GM18861 (cell line): Measurements from ENCODE around the gene GPX6.
"Not testable (repeated sequence)": the region's sequence is repeated elsewhere in the genome, so short reads cannot be mapped to it uniquely, and the experiment has no call there.

Experiments used
- ATAC-seq: cut with Tn5 transposase; IDR thresholded peaks from one replicate; pipeline ENCODE4 v1.9.1; 2021; ENCODE audit not compliant: unreplicated experiment

The GPX6 gene

DNA sequence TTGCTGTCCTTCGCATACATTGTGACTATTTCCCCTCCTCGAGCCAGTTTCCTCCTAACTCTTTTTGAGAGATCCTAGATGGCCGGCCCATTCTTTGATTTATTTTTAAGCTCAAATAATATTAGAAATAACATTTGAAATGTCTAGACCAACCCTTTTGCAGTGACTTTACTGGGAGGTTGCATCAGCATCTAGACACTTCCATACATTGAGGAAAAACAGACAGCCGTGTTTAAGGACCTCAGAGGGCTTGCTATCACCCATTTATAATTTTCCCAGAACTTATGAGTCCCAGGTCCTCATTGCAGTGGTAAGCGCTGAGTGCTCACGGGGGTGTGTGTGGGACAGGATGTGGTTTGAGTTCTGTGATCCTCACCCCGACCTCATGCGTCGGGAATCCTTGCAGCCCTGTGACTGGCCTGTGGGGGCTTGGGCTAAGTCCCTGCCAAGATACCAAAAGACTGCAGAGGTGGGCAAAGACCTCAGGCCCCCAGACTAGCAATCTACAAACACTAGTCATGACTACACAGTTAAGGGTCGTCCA lies 10.0 kb upstream of the GPX6 start, which contains the start of gene GPX5:
Gene GPX5, plus strand, starts transcription at position 386 of the 544 bp plus-strand sequence. Its CDS starts 133 bp downstream, at position 519.
- ATAC-seq = no peak

DNA sequence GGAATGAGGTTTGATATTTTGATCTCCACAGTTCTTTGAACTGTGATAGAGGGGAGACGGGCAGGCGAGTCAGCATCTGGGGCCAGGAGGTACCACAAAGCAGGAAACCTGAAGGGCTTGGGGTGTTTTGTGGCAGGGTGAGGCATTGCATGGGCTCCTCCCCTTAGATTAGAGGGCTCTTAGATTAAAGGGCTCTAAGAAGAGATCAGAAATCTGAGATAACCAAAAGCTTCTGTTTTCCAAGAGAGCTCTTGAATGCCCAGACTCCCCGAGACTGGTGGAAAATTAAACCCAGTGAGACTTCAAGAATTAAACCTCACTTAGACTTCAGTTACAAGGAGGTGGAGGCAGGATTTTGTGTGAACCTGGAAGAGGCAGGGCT lies 7.6 kb upstream of the GPX6 start:
- ATAC-seq = no peak

DNA sequence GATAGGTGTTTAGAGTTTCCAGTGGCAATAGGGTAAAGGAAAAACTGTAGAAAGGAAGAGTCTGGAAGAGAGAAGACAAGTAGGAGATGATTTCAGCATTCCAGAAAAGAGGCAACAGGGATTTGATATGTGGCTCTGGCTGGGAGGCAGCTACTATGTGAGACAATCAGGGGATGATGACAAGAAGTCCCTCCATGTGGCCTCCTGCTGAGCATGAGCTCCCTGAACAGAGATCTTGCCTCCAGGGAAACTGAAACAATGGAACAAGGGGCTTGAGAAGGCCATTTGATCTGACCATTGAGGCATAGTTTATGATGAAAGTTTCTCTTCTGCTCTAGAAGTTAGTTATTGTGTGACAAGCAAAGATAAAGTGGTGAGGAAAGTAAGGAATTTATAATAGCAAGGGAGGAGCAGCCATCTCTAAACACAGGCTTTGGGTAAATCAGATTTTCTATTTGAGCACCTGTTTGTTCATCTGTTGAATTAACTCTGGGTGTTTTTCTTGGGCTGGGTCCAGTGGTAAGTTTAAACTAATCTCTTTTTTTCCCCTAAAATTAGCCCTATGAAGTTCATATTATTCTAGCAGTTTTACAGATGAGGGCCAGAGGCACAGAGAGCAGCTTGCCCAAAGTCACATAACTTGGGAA lies 7.1 kb upstream of the GPX6 start:
- ATAC-seq = no peak

DNA sequence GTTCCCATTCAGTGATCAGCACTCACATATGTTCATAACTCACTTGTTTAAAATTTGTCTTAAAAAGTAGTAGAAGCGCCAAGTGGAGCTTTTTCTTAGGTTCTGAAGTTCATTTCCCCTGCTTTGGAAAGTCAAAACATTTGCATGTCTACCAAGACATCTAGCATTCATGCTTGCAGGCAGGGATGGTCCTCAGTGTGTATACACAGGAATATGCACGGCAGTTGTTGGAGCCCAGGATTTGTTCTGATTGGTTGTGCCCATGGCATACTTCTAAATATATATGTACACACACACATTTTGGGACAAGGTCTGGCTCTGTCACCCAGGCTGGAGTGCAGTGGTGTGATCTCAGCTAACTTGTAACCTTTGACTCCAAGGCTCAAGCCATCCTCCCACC lies 2.4 kb upstream of the GPX6 start:
- no peak for ATAC-seq

DNA sequence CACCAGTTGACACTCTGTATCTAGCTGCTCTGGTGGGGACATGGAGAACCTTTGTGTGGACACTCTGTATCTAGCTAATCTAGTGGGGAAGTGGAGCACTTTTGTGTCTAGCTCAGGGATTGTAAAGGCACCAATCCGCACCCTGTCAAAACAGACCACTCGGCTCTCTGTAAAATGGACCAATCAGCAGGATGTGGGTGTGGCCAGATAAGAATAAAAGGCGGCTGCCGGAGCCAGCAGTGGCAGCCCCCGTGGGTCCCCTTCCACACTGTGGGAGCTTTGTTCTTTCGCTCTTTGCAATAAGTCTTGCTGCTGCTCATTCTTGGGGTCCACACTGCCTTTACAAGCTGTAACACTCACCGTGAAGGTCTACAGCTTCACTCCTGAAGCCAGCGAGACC lies 3.2 kb downstream of the GPX6 start:
- not testable (repeated sequence) for ATAC-seq

DNA sequence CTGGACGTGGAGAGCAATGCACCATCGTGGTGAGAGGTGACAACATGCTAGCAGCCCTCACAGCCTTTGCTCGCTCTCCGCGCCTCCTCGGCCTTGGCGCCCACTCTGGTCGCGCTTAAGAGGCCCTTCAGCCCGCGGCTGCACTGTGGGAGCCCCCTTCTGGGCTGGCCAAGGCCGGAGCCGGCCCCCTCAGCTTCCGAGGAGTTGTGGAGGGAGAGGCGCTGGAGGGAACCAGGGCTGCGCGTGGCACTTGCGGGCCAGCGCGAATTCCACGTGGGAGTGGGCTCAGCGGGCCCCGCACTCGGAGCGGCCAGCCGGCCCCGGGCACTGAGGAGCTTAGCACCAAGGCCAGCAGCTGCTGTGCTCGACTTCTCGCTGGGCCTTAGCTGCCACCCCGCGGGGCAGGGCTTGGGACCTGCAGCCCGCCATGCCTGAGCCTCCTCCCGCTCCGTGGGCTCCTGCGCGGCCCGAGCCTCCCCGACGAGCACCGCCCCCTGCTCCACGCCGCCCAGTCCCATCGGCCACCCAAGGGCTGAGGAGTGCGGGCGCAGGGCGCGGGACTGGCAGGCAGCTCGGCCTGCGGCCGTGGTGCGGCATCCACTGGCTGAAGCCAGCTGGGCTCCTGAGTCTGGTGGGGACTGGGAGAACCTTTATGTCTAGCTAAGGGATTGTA lies 3.8 kb downstream of the GPX6 start:
- no peak for ATAC-seq

DNA sequence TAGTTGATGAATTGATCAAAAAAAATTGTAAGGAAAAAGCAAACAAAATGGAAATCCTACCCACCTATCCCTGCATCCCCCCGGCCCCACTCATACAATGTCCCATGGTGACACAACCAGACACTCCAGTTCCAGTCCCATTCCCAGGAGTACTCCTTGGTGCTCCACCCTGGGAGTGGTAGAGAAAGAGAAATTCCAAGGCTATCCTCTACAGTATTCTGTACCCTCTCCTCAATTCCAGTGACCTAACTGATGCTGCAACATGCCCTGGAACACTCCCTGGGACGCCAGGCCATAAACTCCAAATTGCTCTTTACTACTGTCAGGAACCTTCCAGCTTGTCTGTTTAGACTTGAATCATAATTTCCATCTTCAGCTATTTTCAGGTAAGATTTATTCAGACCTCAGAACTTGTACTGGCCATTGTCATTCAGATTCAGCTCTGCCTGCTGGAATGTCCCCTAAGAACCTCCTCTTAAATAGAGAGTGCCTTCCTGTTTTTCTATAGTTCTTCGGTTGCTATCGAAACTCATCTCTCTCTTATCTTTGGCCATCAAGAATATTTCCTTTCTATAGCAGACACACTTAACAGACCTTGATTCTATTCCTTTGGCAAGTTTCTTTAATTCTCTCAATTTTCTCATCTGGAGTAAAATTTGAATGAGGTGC lies 8.7 kb downstream of the GPX6 start:
- ATAC-seq = no peak

DNA sequence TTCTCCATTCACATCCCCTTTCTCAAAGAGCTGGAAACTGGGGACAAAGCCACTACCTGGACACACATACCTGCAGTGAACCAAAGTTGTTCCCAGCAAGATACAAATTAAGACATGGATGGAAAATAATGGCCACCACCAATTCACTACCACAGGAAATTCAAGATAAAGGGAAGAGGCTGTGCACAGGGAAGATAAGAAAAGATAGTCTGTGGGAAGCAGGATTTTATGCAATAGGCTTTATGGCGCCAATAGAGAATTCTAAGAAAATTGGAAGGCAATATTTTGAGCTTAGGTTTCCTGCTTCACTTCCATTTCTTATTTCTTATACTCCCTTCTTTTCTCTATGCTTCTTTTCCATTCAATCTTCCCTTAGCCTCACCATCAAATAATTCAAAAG lies 9.9 kb downstream of the GPX6 start:
- ATAC-seq = no peak

DNA sequence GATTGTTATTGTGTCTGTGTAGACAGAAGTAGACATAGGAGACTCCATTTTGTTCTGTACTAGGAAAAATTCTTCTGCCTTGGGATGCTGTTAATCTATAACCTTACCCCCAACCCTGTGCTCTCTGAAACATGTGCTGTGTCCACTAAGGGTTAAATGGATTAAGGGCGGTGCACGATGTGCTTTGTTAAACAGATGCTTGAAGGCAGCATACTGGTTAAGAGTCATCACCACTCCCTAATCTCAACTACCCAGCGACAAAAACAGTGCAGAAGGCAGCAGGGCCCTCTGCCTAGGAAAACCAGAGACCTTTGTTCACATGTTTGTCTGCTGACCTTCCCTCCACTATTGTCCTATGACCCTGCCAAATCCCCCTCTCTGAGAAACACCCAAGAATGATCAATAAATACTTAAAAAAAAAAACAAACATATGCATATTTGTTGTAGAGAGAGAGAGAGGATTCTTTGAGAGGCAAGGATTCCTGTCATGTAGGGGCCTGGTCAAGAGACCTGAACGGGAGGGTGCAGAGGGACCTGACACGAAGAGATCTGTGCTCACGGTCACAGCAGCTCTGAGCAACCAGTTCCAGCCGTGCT lies 12.8 kb downstream of the GPX6 start:
- not testable (repeated sequence) for ATAC-seq

DNA sequence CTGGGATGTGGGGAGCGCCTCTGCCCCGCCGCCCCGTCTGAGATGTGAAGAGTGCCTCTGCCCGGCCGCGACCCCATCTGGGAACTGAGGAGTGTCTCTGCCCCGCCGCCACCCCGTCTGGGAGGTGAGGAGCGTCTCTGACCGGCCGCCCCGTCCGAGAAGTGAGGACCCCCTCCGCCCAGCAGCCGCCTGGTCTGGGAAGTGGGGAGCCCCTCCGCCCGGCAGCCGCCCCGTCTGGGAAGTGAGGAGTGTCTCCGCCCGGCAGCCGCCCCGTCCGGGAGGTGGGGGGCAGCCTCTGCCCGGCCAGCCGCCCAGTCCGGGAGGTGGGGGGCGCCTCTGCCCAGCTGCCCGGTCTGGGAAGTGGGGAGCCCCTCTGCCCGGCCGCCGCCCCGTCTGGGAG lies 13.5 kb downstream of the GPX6 start:
- ATAC-seq = not testable (repeated sequence)

DNA sequence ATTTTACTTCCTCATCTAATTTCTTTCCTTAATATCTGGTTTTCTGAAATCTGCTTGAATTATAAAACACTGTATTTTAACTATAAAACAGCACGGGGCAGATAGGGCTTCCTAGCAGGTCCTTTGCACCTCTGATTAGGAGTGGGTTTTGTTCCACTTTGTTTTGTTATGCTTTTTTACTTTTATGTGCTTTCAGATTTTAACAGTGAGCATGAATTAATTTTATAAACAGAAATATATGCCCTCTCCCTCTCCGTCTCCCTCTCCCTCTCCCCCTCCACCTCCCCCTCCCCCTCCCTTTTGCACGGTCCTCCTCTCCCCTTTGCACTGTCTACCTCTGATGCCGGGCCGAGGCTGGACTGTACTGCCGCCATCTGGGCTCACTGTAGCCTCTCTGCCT lies 14.3 kb downstream of the GPX6 start:
- ATAC-seq = no peak

DNA sequence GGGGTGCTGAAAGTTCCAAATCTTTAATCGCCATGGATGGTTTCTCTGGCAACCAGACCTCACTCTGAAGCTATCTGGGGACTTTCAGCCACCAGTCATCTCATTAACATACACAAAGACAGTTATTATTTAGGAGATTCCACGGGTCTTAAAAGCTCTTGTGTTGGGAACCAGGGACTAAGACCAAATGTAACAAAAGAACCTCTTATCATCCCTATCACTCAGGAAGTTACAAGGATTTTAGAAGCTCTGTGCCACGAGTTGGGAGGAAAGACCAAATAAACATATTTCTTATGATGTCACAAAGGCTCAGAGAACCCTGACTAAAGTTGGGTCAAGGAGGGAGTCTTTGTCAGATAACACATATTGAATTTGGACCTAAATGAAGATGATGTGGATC lies 17.7 kb downstream of the GPX6 start:
- no peak for ATAC-seq

DNA sequence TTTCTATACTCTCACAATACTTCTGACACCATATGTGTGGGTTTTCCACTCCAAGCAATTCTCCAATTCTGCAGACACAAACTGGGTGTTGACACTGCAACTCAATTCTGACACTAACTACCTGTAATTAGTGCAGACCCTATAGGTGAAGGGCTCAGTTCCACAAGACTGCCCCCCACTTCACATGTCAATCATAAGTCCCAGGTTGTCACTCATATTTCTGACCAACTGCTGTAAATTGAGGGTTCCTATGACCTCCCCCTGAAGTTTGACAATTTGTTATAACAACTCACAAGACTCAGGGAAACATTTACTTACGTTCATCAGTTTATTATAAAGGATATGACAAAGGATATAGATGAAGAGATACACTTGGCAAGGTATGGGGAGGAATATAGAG lies 18.3 kb downstream of the GPX6 start:
- ATAC-seq = no peak

DNA sequence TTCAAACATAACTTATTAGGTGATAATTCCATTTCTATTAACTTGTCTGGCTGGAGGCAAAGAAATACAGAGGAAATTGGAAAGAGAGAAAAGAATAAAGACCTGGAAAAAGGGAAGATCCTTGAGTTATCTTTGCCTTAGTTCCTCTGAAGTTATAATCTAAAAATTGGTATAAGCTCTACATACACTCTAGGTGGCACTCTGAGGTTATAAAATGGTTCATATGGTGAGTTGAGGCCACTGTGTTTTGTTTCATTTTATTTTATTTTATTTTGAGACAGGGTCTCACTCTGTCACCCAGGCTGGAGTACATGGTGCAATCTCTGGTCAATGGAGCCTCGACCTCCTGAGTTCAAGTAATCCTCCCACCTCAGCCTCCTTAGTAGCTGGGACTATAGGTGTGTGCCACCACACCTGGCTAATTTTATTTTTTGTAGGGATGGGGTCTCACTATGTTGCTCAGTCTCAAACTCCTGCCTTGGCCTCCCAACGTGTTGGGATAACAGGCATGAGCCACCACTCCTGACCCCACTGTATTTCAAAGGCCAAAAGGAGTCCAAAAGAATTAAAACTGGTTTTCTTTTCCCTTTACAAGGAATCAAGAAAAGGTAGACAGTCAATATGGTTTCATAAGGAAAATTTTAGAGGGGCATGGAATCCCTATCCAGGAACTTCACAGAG lies 19.4 kb downstream of the GPX6 start:
- ATAC-seq = no peak

DNA sequence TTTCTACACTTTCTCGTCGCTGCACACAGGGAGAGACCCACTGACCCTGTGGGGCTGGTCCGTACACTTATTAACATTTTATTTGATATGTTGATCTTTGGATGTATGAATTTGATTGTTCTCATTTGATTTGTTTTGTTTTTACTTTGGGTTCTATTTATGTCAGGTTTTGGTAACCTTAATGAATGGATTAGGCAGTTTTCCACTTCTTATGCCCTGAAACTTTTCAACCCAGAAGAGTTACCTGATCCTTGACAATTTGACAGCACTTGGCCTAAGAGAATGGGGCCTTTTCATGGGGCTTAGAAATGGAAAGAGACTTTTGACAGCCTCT lies 23.6 kb downstream of the GPX6 start:
- ATAC-seq = no peak

DNA sequence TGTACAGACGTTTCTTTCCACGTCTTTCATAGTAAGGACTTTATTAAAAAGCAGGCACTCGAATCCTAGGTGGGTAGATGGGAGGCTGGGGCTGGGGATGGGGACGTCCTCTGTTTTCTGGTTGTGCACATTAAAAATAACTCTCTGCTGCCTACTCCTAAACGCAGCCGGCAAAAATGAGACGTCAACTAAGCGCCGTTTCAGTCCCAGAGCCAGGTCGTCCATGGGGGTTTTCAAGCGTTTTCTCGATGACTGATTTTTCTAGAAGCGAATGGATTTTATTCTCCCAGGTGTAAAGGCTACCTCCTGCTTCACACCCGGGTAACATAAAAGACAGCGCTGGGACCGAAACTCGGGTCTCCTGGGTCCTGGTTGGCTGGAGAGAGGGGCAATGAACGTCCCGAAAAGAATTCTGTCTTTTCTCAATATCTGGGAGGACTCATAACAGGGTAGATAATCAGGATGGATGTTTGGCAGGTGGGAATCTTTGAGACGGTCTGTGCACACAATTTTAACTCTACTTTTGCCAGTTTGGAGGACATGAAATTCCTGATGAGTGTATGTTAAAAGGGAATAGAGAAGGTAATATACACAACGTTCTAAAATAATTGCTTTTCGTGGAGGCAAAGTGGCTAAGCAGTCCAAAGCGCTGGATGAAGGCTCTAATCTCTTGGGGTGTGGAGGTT lies 25.2 kb downstream of the GPX6 start:
- no peak for ATAC-seq

DNA sequence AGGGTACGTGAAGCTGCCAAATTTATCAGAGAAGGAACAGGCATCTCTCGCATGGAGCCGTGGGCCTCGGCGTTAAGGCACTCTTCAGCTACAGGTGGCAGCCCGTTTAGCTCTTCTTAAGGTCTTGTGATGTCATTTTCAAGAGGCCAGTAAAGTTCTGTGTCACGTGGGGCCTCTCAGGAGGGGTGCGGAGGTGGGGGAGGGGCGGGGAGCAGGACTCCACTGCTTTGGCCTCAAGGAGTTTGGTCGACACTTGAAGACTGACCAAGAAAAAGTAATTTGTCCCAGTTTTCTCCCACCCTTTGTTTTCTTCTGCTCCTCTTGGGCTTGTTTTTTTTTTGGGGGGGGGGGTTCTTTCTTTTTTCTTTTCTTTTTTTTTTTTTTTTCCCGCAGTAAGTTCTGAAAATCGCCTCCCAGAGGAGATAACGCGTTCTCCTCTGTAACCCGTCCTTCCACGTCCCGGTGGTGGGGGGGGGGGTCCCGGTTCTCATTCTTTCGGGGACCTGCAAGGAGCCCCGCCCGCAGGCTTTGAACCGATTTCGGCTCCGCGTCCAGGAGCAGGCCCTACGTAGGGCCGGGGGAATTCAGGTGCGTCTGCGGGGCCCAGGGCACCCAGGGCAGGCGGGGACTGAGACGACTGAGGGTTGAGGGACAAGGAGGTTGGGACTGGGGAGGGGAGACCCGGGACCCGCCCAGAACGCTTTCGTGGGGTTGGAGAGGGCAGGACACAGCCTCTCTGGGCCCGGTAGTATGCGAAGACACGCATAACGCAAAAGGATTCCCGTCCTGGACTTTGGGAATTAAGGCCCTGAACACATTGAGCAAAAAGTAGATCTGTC lies 26.0 kb downstream of the GPX6 start:
- no peak for ATAC-seq

DNA sequence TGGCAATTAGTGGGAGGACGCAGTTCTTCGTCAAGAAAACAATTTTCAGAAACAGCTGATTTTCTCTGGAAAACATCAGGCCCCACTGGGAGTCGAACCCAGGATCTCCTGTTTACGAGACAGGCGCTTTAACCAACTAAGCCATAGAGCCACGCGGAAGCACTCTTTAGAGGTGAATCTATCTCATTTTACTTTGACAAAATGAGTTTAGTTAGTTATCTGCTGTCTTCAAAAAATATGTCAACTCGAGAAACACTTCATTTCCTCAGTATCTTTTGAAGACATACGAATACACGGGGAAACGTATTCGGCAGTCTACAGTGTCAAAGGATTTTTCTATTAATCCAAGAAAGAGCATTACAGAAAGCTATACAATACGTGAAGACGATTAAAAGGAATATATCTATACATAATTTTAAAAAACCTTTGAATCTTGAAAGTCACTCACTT lies 26.7 kb downstream of the GPX6 start:
- no peak for ATAC-seq

DNA sequence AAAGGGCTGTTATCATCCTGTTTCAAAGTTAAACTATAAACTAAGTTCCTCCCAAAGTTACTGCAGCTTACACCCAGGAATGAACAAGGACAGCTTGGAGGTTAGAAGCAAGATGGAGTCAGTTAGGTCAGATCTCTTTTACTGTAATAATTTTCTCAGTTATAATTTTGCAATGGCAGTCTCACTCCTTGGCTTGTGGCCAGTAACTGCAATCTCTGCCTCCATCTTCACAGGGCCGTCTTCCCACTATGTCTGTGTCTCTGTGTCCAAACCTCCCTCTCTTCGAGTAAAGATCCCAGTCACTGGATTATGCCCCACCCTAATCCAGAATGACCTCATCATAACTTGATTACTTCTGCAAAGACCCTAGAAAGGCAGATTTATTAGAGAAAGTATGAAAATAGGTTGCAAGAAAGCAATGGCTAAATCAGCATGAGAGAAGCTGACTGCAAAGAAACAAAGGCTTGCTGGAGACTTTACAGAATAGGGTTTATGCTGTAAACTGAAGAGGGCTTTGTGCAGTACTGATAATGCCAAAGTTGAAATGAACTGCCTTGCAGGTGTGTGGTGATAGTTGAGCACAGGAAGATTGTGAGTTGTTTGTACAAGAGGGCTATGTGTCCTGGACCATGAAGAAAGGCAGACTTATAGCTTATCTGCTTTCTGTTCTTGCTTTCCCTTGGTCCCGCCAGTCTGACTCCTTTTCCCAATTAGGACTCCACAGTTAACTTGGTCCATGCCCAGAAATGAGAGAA lies 28.4 kb downstream of the GPX6 start:
- ATAC-seq = no peak
